GM08714 (cell line): ENCODE results near the gene PFAS.

Source experiments
- H3K4me3 ChIP-seq: fragments of 200-500 bp; sonication (Bioruptor generic); 2 replicates; pipeline ENCODE4 v1.5.1; 2014; ENCODE audit warnings: mild to moderate bottlenecking, low read length, inconsistent platforms
- ZNF274 ChIP-seq: IDR thresholded peaks from 2 replicates; pipeline ENCODE4 v1.6.1; 2012; ENCODE audit warnings: mild to moderate bottlenecking, low read depth, low read length

The PFAS gene

DNA sequence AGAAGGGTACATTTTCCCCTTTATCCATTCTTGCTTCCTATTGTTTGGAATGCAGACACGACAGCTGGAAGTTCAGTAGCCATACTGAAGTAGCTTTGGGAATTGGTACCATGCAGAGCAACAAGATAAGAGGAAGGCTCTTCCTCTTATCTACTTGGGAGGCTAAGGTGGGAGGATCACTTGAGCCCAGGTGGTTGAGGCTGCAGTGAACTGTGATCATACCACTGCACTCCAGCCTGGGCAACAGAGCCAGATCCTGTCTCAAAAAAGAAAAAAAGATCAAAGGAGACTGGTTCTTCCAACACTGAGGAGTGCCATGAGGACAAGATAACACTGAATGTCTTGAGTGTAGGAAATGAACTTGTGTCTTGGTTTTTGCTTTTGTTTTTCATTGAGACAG lies 23.3 kb downstream of the PFAS start:
- H3K4me3 ChIP-seq = no peak overlapping the region
- TF ChIP-seq ZNF274 = no peak

DNA sequence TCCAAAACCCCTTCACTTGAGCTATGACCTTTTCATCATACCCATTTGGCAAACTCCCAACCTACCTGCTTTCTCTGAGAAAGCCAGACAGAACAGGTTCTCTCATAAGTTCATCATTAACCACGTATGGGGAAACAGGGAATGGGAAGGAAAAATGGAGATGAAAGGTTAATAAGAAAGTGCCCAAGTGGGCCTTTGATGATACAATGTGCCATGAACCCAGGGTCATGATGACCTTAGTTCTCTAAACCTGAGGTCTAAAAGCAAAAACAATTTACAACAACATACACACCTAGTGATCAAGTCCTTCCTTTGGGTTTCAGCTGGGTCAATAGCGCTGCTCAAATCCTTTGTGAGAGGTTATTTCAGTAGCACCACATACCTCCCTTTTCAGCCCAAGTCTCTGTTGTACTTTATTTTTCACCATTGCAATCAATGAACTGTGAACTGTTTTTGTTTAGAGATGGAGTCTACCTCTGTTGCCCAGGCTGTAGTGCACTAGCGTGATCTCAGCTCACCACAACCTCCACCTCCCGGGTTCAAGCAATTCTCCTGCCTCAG lies 24.9 kb downstream of the PFAS start:
- H3K4me3 ChIP-seq = no peak overlapping the region
- TF ChIP-seq ZNF274 = no peak

DNA sequence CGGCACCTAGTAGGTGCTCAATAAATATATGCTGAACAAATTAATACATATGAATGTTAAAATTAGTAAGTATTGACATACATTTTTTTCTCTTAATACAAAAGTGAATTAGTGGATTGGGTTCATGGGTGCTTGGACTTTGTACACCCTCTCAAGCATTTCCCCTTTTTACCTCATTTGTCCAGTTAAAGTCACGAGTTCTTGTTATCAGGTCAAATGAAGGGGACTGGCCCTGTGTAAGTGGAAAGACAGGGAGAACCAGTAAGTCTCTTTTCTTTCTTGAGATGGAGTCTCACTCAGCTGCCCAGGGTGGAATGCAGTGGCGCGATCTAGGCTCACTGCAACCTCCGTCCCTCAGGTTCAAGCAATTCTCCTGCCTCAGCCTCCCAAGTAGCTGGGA lies 25.7 kb downstream of the PFAS start:
- TF ChIP-seq ZNF274 = no peak
- no peak overlapping the region for H3K4me3 ChIP-seq

DNA sequence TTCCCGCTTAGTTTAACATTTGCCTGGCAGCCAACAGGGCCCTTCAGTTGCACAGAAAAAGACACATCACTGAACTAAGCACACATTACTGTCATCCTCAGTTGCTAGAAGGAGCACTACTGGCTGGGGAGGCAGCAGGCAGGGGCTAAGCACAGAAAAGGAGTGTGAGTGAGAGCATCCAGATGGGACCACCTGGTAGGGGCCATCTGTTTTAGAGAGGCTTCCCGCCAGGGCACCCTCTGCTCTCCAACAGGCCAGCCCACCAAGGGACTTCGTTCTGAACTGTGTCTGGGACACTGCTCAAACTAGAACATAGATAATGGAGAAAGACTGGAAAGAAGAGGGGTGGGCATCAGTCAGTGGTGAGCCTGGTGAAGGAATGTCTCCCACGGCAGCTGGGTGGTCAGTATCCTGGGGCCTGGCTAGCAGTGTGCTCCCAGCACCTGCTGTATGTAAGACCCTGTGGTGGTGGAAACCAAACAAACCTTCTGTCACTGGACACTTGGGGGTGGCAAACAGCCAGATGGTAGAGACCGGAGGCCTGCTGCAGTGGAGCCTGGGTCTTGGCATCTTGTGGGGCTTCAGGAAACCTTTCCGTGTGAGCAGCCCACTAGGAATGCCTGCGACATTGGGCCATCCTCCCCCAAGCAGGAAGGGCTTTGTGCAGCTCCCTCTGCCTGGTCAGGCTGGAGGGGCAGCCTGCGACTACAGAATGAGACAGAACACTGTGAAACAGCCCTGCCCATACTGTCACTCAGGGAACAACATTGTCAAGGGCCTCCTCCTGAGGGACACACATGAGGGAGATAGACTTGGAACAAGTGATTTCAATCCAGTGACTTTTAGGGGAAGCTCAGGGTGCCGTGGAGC lies 26.6 kb downstream of the PFAS start:
- no peak for TF ChIP-seq ZNF274
- H3K4me3 ChIP-seq = no peak overlapping the region

DNA sequence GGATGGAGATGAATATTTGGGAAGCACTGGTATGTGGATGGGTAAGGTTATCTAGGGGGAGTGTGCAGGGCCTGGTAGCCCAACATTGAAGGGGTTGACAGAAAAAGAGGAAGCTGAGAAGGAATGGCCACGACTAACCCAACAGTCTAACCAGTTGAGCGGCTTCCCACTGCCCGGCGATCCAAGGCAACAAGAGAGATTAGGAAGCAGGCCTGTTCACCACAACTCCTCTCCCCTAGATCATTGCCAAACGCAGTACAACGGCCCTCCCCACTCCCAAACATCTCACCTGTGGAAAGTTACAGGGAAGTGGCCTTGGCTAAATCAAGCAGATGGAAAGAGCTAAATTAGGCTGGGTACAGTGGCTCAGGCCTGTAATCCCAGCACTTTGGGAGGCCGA lies 28.2 kb downstream of the PFAS start:
- no peak for TF ChIP-seq ZNF274
- no peak overlapping the region for H3K4me3 ChIP-seq

DNA sequence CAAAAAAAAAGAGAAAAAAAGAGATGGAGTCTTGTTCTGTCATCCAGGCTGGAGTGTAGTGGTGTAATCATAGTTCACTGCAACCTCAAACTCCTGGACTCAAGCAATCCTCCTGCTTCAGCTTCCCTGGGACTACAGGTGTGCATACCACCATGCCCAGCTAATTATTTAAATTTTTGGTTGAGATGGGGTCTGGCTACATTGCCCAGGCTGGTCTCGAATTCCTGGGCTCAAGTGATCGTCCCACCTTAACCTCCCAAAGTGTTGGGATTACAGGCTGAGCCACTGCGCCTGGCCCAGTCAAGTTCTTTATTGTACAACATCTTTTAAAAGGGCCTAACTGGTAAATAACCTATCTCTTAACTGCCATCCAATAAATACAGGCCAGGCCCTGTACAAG lies 33.3 kb downstream of the PFAS start:
- no peak for TF ChIP-seq ZNF274
- H3K4me3 ChIP-seq = no peak overlapping the region

DNA sequence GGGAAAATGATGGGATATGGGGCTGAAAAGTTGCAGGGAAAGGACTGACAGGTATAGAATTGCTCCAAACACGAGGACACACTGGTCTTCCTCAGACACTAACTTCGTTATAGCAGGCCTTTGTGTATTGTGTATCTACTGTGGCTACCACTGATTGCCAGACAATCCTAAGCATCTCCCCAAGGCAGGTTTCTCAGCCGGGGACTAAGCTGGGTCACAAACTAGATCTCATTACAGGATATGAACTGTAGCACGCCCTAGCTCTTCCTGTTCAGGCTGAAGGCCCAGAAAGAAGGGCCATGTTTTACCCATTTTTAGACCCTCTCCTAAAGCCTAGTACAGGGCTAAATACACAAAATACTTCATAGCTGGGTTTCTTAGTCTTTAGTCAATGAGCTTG lies 34.3 kb downstream of the PFAS start:
- H3K4me3 ChIP-seq = no peak overlapping the region
- no peak for TF ChIP-seq ZNF274

DNA sequence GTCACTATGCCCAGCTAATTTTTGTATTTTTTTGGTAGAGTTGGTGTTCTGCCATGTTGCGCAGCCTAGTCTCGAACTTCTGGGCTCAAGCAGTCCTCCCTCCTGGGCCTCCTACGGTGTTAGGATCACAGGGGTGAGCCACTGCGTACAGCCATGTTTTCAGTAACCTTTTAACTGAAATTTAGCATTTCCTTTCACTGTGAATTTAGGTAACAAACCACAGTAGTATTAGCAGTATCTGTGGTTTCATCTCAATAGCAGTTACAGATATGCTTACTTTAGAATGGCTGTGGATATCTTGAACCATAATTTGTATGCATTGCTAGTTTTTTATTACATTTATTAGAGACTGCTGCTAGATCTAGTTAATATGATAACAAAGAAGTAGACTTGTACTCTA lies 35.0 kb downstream of the PFAS start:
- TF ChIP-seq ZNF274 = no peak
- no peak overlapping the region for H3K4me3 ChIP-seq

DNA sequence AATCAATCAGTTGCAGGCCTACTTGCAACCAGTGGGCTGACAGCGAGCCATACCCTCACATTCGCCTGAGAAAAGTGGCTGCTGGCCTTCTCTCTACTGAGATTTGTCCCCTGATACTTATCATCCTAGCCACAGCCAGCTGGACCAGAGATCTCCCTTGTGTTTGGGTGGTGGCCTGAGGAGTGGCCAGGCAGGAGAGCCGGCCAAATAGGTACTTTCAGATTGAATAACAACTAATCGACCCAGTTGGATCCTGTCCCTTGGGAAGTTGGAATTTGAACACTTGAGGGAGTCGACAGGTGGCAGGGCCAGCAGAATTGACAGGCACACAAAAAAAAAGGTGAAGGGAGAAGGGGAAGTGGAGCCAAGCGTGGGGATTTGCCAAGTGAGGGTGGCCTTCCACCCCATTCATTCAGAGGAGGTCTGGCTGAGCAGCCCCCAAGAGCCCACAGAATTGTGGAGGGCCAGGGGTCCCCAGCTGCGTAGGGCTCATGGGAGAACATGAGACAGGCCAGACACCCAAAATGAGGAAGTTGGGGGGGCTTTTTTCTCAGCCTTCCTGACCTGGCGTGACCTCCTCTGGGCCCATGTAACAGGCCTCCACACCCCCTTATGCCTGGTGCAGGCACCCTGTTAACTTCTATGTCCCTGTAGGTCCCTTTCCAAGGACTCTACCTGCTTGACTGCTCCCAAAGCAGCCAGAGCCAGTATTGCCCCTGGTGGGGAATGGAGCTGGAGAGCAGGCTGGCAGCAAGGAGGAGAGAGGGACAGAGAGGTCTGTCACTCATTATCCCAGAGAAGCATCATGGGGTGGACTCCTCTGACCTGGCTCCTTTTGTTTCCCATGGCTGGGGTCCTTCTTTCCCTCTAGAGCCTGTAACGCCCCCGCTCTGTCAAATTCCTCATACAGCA lies 36.4 kb downstream of the PFAS start:
- no peak overlapping the region for H3K4me3 ChIP-seq
- no peak for TF ChIP-seq ZNF274

DNA sequence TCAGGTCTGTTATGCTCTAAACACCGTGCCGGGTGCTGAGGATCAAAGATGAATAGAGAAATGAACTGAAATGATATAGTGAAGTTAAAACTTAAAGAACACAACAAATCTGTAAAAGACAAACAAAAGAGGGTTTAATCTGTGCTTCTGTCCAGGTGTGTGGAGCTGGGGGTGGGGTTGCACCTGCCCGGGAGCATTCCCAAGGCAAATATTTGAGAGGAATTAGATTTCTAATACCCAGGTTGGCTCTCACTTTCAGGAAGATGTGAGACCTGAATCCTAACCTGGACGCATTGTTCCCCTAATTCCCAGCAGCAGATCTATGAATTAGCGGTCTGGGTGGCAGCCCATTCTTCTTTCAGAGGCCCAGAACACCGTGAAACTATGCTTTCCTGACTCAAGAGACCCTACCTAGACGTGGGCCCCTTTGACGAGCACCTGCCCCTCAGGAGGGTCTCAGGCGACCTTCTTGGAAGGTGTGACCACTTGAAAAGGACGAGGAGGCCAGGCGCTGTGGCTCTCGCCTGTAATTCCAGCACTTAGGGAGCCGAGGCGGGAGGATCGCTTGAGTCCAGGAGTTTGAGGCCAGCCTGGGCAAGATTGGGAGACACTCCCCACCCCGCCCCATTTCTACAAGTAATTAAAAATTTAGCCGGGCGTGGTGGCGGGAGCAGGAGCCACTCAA lies 38.7 kb downstream of the PFAS start:
- TF ChIP-seq ZNF274 = no peak
- peak overlapping the region; percentile 73 for H3K4me3 ChIP-seq

DNA sequence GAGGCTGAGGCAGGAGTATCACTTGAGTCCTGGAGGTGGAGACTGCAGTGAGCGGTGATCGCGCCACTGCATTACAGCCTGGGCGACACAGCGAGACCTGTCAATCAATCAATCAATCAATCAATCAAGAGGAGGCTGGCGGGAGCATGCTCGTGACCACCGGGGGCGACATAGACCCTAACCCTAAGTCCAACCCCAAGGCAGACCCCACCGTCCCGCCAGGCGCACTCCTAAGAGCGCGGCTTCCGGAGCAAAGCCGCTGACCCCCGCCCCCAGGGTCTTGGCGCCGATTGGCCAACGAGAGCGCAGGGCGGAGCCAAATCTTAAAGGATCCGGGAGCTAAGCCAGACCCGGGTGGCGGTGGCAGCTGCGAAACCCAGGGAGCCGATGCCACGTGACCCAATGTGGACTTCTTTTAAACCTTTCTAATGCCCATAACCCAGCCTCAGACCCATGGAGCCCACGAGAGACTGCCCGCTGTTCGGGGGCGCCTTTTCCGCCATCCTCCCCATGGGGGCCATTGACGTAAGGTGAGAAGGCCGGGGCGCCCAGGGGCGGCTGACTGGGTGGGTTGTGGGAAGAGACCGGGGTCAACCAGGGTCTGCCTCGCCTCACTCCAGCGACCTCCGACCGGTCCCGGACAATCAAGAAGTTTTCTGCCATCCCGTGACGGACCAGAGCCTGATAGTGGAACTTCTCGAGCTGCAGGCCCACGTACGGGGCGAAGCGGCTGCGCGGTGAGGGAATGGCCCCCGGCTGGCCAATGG lies 39.4 kb downstream of the PFAS start, which contains the start of gene RANGRF:
Gene RANGRF (plus strand): TSS at position 335 of the 767 bp plus-strand sequence. CDS start 119 bp downstream, at position 454.
- TF ChIP-seq ZNF274 = no peak
- H3K4me3 ChIP-seq = peak within 1 kb of the TSS; percentile 73

DNA sequence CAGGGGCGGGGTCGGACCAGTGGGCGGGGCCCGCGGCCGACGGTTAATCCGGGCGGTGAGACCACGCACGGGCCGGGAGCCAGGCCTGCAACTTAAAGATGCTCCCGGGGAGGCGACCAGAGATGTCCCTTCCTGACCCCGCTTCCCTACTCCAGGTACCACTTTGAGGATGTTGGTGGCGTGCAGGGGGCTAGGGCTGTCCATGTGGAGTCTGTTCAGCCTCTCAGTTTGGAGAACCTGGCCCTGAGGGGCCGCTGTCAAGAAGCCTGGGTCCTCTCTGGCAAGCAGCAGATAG lies 40.0 kb downstream of the PFAS start:
- TF ChIP-seq ZNF274 = no peak
- H3K4me3 ChIP-seq = peak overlapping the region; percentile 73

DNA sequence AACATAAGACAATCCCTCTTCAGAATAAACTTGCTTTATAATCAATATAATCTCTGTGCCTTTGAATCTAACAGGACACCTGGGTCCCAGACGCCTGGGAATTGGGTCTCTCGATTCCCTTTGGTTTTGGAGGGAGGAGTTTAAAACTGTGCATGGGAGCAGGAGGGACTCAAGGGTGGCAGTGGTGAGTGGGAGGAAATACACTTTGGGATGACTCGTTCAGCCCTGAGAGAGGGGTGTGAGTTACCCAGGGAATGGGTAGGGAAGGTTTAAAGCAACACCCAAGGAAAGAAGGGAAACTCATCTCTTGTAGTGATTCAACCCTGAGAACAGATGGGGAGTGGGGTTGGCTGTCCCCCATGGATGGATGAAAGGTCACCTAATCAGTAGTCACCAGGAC lies 41.0 kb downstream of the PFAS start:
- TF ChIP-seq ZNF274 = no peak
- no peak overlapping the region for H3K4me3 ChIP-seq
